HG03103 (cell line): Measurements from ENCODE around the gene CPAMD8.
"Not testable (repeated sequence)": the region's sequence is repeated elsewhere in the genome, so short reads cannot be mapped to it uniquely, and the experiment has no call there.

Source experiments
- ATAC-seq: cut with Tn5 transposase; IDR thresholded peaks from one replicate; pipeline ENCODE4 v1.9.1; 2021; ENCODE audit warnings: low read depth; ENCODE audit not compliant: unreplicated experiment

Gene CPAMD8

DNA sequence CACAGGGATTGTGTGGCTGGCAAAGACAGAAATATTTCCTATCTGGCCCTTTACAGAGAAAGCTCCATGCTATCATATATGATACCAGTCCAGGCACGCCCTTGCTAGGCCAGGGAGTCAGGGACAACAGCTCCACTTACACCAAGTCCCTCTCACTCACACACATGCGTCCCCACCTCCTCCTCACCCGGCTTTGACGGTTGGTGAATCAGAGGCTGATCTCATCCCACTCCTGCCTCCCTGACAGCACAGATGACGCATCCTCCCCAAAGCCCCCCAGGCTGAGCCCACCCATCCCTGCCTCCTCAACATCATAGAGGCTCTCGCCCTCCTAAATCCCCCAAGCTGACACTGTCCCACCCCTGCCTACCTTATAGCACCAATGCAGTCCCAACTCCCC lies 75.1 kb downstream of the CPAMD8 start:
- no peak for ATAC-seq

DNA sequence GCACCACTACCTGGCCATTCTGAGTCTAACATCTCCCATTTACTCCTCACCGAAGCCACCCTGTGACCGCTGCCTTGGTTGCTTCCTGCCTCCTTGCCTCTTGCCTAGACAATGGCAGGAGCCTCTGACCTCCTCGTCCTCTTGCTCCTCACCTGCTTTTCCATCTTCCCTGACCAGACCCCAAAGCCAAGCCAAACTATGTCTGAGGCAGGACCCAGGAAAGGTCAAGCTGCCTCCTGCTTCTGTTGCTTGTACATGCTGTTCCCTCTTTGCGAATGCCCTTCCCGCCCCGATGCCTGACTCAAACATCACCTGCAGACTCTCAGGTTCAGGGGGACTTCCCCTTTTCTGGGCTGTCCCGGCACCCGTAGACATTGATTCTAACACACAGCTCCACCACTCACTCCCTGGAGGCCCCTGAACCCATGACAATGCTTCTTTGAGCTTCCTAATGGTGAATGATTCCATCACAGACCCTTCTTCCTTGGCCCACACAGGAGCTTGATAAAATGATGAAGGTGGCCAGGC lies 77.0 kb downstream of the CPAMD8 start:
- no peak for ATAC-seq

DNA sequence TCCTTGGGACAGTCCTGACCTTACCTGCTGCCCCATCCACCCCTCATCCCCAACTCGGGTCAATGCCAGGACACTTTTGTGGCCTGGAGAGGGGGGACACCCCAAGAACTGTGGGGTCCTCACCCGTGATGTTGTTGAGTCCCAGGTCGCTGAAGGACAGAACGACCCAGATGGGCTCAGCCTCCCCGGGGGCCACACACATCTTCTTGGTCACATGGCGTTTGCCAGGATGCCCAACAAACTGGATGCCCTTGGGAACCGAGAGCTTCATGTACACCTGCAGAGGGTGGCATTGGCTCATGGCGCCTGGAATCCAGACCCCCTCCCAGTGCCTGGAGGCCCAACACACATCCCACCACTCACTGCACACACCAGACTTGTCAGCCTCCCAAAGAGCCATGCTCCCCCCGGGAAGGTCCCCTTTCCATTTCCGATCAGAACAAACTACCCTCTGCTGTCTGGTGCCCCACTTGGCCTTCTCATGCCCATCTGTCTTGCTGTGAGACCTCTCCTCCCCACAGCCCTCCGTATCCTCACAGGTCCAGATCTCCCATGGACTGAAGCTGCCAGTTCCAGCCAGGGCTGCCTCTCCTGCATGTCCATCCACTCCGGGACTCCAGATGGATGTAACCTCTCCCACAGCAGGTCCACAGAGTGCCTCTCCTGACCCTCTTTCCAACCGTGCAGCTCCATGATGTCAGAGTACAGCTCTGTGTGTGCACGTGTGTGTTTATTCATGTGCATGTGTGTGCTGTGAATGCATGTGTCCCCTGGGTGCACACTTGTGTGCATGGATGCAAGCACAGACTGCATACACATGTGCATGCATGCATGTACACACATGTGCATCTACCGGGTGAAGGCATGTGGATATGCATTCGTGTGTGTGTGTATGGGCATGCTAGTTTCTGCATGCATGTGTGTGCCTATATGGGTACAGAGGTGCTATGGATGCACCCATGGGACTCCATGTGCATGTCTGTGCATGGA lies 79.4 kb downstream of the CPAMD8 start:
- ATAC-seq, result no peak

DNA sequence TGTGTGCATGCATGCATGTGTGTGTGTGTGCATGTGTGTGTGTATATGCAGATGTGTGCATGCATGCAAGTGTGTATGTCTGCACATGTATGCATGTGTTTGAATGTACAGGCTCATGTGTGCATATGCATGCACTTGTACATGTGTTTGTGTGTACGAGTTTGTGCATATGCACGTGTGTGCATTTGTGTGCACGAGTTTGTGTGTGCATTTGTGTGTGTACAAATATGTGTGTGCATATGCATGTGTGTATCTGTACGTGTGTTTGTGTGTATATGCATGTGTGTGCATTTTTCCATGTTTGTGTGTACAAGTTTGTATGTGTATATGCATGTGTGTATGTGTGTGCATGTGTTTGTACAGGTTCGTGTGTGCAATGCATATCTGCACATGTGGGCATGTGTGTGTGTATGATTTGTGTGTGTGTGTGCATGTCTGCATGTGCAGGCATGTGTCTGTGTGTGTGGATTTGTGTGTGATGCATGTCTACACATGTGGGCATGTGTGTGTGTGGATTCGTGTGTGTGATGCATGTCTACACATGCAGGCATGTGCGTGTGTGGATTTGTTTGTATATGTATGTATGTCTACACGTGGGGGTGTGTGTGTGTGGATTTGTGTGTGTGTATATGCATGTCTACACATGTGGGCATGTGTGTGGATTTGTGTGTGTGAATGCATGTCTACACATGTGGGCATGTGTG lies 80.7 kb downstream of the CPAMD8 start:
- ATAC-seq, result no peak

DNA sequence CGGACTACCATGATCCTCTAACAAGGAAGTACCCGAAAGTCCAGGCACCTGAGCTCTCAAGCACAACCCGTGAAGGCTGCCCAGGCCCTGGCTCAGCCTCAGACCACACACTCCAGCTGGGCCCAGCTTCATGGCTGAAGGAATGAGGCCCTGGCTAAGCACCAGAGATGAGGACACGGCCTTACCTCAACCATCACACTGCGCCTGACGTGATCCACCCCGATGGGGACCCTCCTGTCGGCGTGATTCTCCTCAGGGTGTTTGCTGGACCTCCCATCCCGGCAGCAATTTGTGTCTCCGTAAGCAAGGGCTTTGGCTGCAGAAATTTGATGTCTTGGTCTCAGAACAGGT lies 81.3 kb downstream of the CPAMD8 start:
- no peak for ATAC-seq

DNA sequence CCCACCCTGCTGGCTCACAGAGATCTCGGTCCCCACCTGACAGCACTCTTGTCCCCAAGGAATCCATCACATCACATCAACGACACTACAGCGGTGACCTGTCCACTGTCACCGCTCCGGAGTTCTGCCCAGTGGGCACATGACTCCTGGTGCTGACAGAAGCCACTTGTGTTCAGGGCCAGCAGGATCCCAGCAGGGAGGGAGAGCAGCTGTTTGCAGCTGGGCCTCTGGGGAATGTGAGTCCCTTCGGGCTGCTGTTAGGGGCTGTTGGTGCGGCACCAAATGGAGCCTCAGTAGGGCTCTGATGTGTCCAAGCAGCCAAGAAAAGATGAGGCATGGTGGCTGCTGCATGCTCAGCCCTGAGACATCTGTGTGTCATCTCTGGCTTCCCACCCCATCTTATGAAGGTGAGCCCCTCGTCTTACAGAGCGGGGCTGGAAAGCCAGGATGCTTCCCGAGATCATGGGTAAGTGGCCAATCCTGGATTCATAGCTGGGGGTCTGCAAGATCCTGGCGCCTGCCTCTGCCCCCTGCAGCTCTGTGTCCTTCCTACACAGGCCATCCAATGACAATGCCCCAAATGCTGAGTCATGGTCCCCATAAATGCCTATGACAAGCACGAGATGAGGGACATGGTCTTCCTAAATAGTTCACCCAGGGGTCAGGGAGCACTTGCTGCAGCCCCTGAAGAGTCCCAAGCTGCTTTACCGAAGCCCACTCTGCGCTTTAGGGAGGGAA lies 81.8 kb downstream of the CPAMD8 start:
- no peak for ATAC-seq

DNA sequence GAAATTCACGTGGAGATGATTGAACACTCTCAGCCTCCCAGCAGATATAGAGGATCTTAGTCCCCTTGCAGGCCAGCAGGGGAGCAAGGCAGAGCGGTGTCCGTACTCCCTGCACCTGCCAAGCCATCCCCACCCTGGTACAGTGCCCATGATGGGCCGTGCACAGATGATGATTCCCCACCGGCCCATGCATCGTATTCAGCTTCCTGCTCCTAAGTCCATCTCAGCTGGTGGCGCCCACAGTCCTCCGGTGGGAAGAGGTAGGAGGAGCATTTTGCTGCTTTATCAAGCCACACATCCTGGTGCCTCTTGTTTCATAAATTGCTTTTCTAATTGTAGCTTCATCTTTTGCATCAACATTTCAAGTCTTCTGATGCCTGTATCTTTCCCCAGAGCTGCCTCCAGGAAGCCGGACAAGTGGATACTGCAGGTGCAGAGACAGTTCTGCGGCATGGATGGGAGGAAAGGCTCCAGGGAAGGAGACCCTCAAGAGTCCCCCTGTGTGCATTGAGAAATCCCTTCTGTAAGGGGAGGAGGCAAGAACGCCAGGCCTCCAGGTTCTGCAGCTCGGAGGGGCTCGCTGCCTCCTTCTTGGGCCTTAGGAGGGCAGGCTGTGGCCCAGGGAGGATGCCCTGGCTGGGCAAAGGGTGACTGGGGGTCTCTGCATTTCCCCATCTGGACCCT lies 82.5 kb downstream of the CPAMD8 start:
- no peak for ATAC-seq

DNA sequence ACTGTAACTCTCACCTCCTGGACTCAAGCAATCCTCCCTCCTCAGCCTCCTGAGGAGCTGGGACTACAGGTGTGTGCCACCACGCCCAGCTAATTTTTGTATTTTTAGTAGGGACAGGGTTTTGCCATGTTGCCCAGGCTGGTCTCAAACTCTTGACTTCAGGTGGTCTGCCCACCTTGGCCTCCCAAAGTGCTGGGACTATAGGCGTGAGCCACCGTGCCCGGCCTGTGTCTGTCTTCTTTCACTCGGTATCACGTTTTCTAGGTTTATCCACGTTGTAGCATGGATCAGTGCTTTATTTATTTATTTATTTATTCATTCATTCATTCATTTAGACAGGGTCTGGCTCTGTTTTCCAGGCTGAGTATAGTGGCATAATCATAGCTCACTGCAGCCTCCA lies 83.5 kb downstream of the CPAMD8 start:
- not testable (repeated sequence) for ATAC-seq

DNA sequence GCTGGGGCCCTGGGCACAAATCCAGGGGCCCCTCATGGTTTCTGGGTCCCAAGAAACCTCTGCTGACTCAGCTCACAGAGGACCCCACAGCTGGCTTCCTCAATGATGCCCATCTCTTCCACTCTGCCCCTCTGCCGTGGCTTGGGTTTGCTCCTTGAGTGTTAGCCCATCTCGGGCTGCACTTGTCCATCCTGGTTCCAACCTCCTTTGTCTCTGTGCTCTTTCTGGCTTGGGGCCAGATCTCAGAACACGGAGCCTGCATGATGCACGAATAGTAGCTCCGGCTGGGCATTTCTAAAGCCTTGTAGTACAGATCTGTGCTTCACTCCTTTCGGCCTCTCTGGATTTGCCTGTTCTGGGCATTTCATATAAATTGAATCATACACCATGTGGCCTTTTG lies 84.0 kb downstream of the CPAMD8 start:
- ATAC-seq, result no peak

DNA sequence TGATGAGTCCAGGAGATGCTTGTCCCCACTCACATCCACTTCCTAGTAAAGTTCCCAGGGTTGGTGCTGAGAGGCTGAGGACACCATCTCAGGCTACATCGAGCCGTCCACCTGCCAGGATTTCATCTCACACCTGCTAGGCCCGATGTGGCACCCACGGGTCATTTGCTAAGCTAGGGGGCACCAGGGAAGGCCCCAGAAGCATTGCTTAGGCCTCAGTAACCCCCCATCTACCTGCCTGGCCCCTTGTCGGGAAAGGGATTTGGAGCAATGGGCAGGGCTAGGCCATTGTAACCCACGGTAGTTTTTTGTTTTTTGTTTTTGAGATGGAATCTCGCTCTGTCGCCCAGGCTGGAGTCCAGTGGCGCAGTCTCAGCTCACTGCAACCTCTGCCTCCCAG lies 86.0 kb downstream of the CPAMD8 start:
- no peak for ATAC-seq

DNA sequence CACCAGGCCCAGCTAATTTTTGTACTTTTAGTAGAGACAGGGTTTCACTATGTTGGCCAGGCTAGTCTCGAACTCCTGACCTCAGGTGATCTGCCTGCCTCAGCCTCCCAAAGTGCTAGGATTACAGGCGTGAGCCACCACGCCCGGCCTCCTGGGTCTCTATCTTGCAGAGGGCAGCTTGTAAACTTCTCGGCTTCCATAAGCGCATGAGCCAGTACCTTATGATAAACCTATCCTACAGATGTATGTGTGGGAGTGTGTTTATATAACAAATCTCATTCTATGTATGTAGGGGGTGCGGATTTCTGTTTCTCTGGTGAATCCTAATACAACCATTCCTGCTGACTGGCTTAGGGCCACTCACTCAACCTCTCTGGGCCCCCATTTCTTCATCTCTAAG lies 86.5 kb downstream of the CPAMD8 start:
- ATAC-seq, result not testable (repeated sequence)

DNA sequence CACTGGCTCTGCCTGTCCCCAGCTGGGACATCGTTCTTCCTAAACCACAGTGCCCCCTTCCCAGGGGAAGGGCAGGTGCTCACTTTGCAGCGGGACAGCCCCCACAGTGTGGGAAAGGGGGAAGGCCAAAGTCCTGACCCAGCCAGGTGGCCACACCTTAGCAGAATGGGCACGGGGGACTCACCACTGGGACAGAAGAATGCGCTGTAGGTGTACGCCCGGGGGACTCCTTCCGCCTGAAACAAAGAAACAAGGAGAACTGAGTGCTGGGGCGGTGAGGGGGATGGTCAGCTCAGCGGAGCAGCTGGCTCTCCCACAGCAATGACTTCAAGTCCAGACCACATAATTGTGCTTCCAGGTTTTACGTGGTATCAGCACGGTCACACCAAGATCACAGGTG lies 88.4 kb downstream of the CPAMD8 start:
- ATAC-seq, result no peak

DNA sequence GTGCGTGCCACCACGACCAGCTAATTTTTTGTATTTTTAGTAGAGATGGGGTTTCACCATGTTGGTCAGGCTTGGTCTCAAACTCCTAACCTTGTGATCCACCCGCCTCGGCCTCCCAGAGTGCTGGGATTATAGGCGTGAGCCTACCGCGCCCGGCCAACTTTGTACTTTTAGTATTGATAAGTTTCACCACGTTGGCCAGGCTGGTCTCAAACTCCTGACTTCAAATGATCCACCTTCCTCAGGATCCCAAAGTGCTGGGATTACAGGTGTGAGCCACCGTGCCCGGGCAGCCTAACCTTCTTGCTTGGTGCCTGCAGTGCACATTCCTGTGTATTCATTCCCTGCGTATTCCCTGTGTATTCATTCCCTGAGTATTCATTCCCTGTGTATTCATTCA lies 88.8 kb downstream of the CPAMD8 start:
- not testable (repeated sequence) for ATAC-seq

DNA sequence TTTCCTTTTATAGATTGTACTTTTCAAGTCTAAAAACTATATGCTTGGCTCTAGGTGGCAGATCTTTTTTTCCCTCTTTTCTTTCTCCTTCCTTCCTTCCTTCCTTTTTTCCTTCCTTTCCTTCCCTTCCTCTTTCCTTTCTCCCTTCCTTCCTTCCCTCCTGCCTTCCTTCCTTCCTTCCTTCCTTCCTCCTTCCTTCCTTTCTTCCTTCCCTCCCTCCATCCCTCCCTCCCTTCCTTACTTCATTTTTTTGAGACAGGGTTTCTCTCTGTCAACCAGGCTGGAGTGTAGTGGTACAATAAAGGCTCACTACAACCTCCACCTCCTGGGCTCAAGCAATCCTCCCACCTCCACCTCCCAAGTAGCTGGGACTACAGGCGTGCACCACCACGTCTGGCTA lies 89.7 kb downstream of the CPAMD8 start:
- no peak for ATAC-seq

DNA sequence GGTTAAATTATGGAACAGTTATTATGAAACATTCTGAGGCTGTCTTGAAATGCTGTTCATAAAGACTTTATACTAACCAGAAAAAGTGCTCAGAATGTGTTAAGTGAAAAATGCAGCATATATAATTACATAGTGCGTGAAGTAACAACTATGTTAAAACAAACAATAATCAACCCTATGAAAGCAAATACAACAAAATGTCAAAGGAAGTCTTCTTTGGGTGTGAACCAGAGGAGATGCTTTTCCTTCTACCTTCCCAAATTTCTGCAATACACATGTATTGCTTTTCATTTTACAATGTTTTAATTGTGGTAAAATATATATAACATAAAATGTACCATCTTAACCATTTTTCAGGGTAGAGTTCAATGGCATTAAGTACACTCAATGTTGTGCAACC lies 92.1 kb downstream of the CPAMD8 start:
- no peak for ATAC-seq

DNA sequence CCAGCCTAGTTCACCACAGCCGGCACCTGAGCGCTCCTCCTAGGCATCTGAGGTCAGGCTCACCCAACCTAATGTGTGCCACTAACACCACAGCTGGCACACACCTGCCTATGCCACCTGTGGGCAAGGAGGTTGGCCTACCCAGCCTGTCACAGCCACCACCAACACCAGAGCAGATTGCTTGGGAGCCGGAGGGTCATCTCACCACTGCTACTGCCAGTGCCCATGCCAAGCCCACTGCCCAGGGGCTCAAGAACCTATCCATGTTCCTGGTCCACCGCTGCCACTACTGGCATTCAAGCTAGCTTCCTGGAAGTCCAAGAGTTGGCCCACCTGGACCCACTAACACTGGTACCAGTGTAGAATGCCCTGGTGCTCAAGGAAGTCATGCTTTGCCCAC lies 95.3 kb downstream of the CPAMD8 start:
- ATAC-seq, result no peak

DNA sequence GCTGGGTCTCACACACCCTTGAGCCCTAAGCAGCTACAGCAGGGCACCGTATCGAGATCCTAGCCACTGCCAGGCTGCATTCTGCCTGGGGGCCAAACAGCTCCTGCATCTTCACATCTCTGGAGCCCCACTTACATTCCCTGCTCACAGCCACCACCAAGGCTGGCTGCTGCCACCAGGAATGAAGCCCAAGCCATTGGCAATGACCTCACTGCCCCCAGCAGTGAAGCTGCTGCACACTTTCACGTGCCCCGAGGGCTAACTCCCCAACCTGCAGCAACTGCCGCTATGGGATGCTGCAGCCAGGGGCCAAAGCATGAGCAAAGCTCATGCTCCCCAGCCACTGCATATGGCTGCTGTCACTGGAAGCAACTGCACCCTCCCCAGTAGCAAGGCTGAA lies 95.9 kb downstream of the CPAMD8 start:
- ATAC-seq, result no peak

DNA sequence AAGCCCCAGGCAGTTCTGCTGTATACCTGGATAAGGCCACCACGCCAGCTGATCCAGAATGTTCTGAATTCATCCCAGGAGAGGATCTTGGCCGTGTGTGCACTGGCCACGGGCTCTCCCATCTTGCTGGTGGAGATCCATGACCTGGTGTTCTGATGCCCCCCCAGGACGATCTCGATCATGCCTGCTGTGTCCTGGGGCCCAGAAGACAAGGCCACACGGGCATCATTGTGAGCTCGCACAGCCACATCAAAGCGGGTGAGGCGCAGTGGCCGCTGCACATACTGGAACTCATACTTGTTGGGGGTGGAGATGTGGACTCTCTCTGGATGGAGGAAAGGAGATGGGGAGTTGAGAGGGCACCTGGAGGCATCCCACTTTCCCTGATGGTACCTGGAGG lies 97.7 kb downstream of the CPAMD8 start:
- ATAC-seq, result no peak

DNA sequence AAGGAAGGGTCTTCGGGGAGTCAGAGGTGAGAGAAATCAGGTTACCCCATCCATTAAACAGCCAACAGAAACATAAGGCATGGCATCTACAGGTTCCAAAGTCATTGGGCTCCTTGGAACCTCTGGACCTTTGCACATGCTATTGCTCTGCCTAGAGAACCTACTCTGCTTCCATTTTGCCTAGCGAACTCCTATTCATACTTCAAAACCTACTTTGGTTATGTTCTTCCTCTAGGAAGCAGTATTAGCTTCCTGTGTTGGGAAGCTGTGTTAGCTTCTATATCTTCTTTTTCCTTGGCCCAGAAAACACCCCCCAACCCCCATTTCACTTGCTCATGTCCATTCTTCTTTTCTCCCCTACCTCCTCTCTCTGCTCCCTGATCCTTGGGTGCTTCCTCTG lies 98.3 kb downstream of the CPAMD8 start:
- no peak for ATAC-seq

DNA sequence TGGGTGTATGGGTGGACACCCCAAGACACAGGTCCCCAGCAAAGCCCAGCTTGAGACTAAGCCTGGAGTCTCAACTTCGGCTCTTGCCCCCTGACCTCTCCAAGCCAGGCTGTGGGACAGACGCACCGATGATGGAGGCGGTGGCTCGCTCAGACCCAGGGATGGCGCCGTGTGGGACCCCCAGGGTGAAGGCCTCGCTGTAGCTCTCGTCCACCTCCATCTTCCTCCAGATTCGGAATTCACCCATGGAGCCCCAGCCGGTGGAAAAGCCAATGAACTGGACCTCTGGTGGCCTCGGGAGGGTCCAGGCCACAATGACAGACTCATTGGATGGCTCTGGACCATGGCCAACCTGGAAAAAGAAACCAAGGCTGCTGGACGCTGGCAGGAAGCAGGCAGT lies 98.7 kb downstream of the CPAMD8 start:
- no peak for ATAC-seq
